HL-60/S4 treated with phorbol 12-myristate 13-acetate at 8.2 ng/mL for 4 days and 3 days (cell line): ENCODE results near the gene FAM83B.
"Not testable (repeated sequence)": the region's sequence is repeated elsewhere in the genome, so short reads cannot be mapped to it uniquely, and the experiment has no call there.

ENCODE experiments used
- in situ Hi-C: fragments of 300-500 bp; cut with MboI; formaldehyde crosslinking; loops from 2 replicates; pipeline ENCODE4 v1.15.0; 2022; ENCODE audit warnings: low sequenced_read_pairs

Gene FAM83B

GRCh38 chr6:54897462-54898189 is 51.1 kb downstream of the FAM83B start:
- in situ Hi-C loops = no loop called here

- in situ Hi-C loops = no loop called here
Measured at GRCh38 chr6:54898767-54899166, 52.2 kb downstream of the FAM83B start.

- in situ Hi-C loops = no loop called here
Measured at GRCh38 chr6:54899442-54899841, 52.9 kb downstream of the FAM83B start.

- in situ Hi-C loops = no loop called here
Measured at GRCh38 chr6:54899986-54900385, 53.4 kb downstream of the FAM83B start.

- in situ Hi-C loops = no loop called here
Measured at GRCh38 chr6:54900666-54901065, 54.1 kb downstream of the FAM83B start.

- in situ Hi-C loops = no loop called here
Measured at GRCh38 chr6:54903884-54904283, 57.3 kb downstream of the FAM83B start.

GRCh38 chr6:54907355-54907754 is 60.8 kb downstream of the FAM83B start:
- in situ Hi-C loops = no loop called here

- in situ Hi-C loops = no loop called here
Measured at GRCh38 chr6:54909184-54909583, 62.6 kb downstream of the FAM83B start.

- in situ Hi-C loops = no loop called here
Measured at GRCh38 chr6:54910431-54910884, 63.9 kb downstream of the FAM83B start.

- in situ Hi-C loops = no loop called here
Measured at GRCh38 chr6:54910921-54911320, 64.3 kb downstream of the FAM83B start.

- in situ Hi-C loops = no loop called here
Measured at GRCh38 chr6:54913211-54913610, 66.6 kb downstream of the FAM83B start.

GRCh38 chr6:54916858-54917257 is 70.3 kb downstream of the FAM83B start:
- in situ Hi-C loops = no loop called here

GRCh38 chr6:54920628-54921027 is 74.1 kb downstream of the FAM83B start:
- in situ Hi-C loops = no loop called here

- in situ Hi-C loops = no loop called here
Measured at GRCh38 chr6:54921891-54922290, 75.3 kb downstream of the FAM83B start.

GRCh38 chr6:54929245-54929909 is 82.8 kb downstream of the FAM83B start:
- in situ Hi-C loops = no loop called here

- in situ Hi-C loops = no loop called here
Measured at GRCh38 chr6:54932622-54933021, 86.1 kb downstream of the FAM83B start.

GRCh38 chr6:54935739-54936138 is 89.2 kb downstream of the FAM83B start:
- in situ Hi-C loops = no loop called here

GRCh38 chr6:54937371-54937770 is 90.8 kb downstream of the FAM83B start:
- in situ Hi-C loops = no loop called here

- in situ Hi-C loops = no loop called here
Measured at GRCh38 chr6:54957698-54958097, 111.1 kb downstream of the FAM83B start.

GRCh38 chr6:54958446-54958845 is 111.9 kb downstream of the FAM83B start:
- in situ Hi-C loops = no loop called here

GRCh38 chr6:54959820-54960219 is 113.2 kb downstream of the FAM83B start:
- in situ Hi-C loops = no loop called here

GRCh38 chr6:54961372-54961771 is 114.8 kb downstream of the FAM83B start:
- in situ Hi-C loops = not testable (repeated sequence)
